HepG2 (cell line): ENCODE data around the gene GPER1. TPM values are rescaled to one million over a fixed set of nuclear protein-coding genes. Genes with fewer than 3 reads are reported as not detected.

Source experiments
- CC2D1A ChIP-seq: sonication (generic); formaldehyde crosslinking; IDR thresholded peaks from 2 replicates; pipeline ENCODE4 v1.8.1; 2023; ENCODE audit warnings: mild to moderate bottlenecking, missing genetic modification reagents
- ELF3 ChIP-seq: IDR thresholded peaks from 2 replicates; pipeline ENCODE4 v1.6.1; 2016; ENCODE audit warnings: missing genetic modification reagents, missing compliant biosample characterization
- EP300 ChIP-seq, 3 experiments: sonication (generic) in 1 of 3; formaldehyde crosslinking in 1 of 3; IDR thresholded peaks; 2 replicates each; pipeline versions ENCODE4 v1.5.1 to v1.6.1; 2011 to 2020; ENCODE audit warnings: low read depth in 2 of 3, low read length in 2 of 3, borderline replicate concordance in 1 of 3, improper control_type of control experiment in 1 of 3, mild to moderate bottlenecking in 1 of 3, missing genetic modification reagents in 1 of 3, moderate library complexity in 1 of 3
- HNRNPH1 ChIP-seq: fragments of 200-400 bp; formaldehyde crosslinking; optimal IDR thresholded peaks from 2 replicates; pipeline ENCODE3; 2017; ENCODE audit warnings: mild to moderate bottlenecking, low read depth, low read length
- HNRNPLL ChIP-seq: fragments of 200-400 bp; formaldehyde crosslinking; IDR thresholded peaks from 2 replicates; pipeline ENCODE4 v1.6.1; 2017; ENCODE audit warnings: mild to moderate bottlenecking, low read depth, low read length; ENCODE audit not compliant: poor library complexity, severe bottlenecking
- NFE2L1 ChIP-seq: sonication (generic); formaldehyde crosslinking; IDR thresholded peaks from 2 replicates; pipeline ENCODE4 v1.4.0; 2020; ENCODE audit warnings: missing genetic modification reagents, mild to moderate bottlenecking, borderline replicate concordance
- PCBP2 ChIP-seq: fragments of 200-400 bp; formaldehyde crosslinking; optimal IDR thresholded peaks from 2 replicates; pipeline ENCODE3; 2018; ENCODE audit warnings: low read length, low read depth; ENCODE audit not compliant: poor library complexity, severe bottlenecking
- POGK ChIP-seq: sonication (generic); formaldehyde crosslinking; conservative IDR thresholded peaks from 2 replicates; pipeline ENCODE4 v1.8.0; 2022; ENCODE audit warnings: mild to moderate bottlenecking, moderate library complexity, missing genetic modification reagents
- SNAPC5 ChIP-seq: sonication (generic); formaldehyde crosslinking; IDR thresholded peaks from 2 replicates; pipeline ENCODE4 v1.8.1; 2023; ENCODE audit warnings: mild to moderate bottlenecking, missing genetic modification reagents, borderline replicate concordance
- SP140L ChIP-seq: sonication (generic); formaldehyde crosslinking; IDR thresholded peaks from 2 replicates; pipeline ENCODE4 v1.4.0; 2020; ENCODE audit warnings: missing genetic modification reagents, borderline replicate concordance
- TFDP2 ChIP-seq: sonication (generic); formaldehyde crosslinking; IDR thresholded peaks from 2 replicates; pipeline ENCODE4 v1.4.0; 2020; ENCODE audit warnings: missing genetic modification reagents
- TMF1 ChIP-seq: sonication (generic); formaldehyde crosslinking; IDR thresholded peaks from 2 replicates; pipeline ENCODE4 v1.8.1; 2022; ENCODE audit warnings: low read depth, missing genetic modification reagents
- XRCC5 ChIP-seq: fragments of 200-400 bp; formaldehyde crosslinking; optimal IDR thresholded peaks from 2 replicates; pipeline ENCODE3; 2017; ENCODE audit warnings: mild to moderate bottlenecking, low read length
- ZKSCAN8 ChIP-seq: IDR thresholded peaks from 2 replicates; pipeline ENCODE4 v1.6.1; 2016; ENCODE audit warnings: borderline replicate concordance, missing genetic modification reagents, missing compliant biosample characterization
- ZMAT3 ChIP-seq: sonication (generic); formaldehyde crosslinking; conservative IDR thresholded peaks from 2 replicates; pipeline ENCODE4 v1.7.0; 2021; ENCODE audit warnings: missing genetic modification reagents
- ZNF143 ChIP-seq: sonication (generic); formaldehyde crosslinking; IDR thresholded peaks from 2 replicates; pipeline ENCODE4 v1.4.0; 2020; ENCODE audit warnings: missing genetic modification reagents
- ZNF3 ChIP-seq: IDR thresholded peaks from 2 replicates; pipeline ENCODE4 v1.7.0; 2017; ENCODE audit warnings: inconsistent platforms
- ZNF317 ChIP-seq: sonication (generic); formaldehyde crosslinking; IDR thresholded peaks from 2 replicates; pipeline ENCODE4 v1.5.0; 2020; ENCODE audit warnings: mild to moderate bottlenecking, missing genetic modification reagents
- ZNF331 ChIP-seq: sonication (generic); formaldehyde crosslinking; IDR thresholded peaks from 2 replicates; pipeline ENCODE4 v1.4.0; 2020; ENCODE audit warnings: missing genetic modification reagents
- ZNF34 ChIP-seq: sonication (generic); formaldehyde crosslinking; IDR thresholded peaks from 2 replicates; pipeline ENCODE4 v1.4.0; 2020; ENCODE audit warnings: mild to moderate bottlenecking, missing genetic modification reagents, borderline replicate concordance
- ZNF563 ChIP-seq: sonication (generic); formaldehyde crosslinking; IDR thresholded peaks from 2 replicates; pipeline ENCODE4 v1.8.0; 2022; ENCODE audit warnings: mild to moderate bottlenecking, moderate library complexity, missing genetic modification reagents
- ZNF629 ChIP-seq: sonication (generic); formaldehyde crosslinking; conservative IDR thresholded peaks from 2 replicates; pipeline ENCODE4 v1.5.0; 2020; ENCODE audit warnings: missing genetic modification reagents
- ZSCAN9 ChIP-seq: IDR thresholded peaks from 2 replicates; pipeline ENCODE4 v1.6.1; 2016; ENCODE audit warnings: borderline replicate concordance
- polyA plus RNA-seq, 8 experiments: library from polyadenylated mRNA; depleted of rRNA in 3 of 8; stranded (reverse) in 7 of 8; unstranded in 1 of 8; fragments of >200 nt; fragmentation: Illumina TruSeq in 4 of 8; extraction: Trizol in 4 of 8; gene quantifications; 2 replicates each; pipeline versions ENCODE4 v1.2.1 to v1.2.3, GENCODE V29; 2011 to 2016; ENCODE audit warnings: low read depth in 4 of 8, missing spikeins in 1 of 8, mixed read lengths in 1 of 8; ENCODE audit not compliant: insufficient read depth in 1 of 8
- total RNA-seq, 5 experiments: library from RNA; depleted of rRNA; stranded (reverse); fragments of >200 nt; fragmentation: Illumina TruSeq; extraction: Trizol; gene quantifications; 2 replicates each; pipeline ENCODE4 v1.2.3, GENCODE V29; 2016; ENCODE audit warnings: low read depth in 1 of 5
- TF ChIP-seq, protein P1 (sequence below): sonication (generic); formaldehyde crosslinking; IDR thresholded peaks from 2 replicates; pipeline ENCODE4 v1.4.0; 2020; ENCODE audit warnings: mild to moderate bottlenecking, missing genetic modification reagents

Gene GPER1
- total and polyA plus RNA-seq, 2 of the 13 experiments (the other 11 are each of a cell fraction or from before 2014, with no cell fraction given) = 12.7 to 19.7 TPM

DNA sequence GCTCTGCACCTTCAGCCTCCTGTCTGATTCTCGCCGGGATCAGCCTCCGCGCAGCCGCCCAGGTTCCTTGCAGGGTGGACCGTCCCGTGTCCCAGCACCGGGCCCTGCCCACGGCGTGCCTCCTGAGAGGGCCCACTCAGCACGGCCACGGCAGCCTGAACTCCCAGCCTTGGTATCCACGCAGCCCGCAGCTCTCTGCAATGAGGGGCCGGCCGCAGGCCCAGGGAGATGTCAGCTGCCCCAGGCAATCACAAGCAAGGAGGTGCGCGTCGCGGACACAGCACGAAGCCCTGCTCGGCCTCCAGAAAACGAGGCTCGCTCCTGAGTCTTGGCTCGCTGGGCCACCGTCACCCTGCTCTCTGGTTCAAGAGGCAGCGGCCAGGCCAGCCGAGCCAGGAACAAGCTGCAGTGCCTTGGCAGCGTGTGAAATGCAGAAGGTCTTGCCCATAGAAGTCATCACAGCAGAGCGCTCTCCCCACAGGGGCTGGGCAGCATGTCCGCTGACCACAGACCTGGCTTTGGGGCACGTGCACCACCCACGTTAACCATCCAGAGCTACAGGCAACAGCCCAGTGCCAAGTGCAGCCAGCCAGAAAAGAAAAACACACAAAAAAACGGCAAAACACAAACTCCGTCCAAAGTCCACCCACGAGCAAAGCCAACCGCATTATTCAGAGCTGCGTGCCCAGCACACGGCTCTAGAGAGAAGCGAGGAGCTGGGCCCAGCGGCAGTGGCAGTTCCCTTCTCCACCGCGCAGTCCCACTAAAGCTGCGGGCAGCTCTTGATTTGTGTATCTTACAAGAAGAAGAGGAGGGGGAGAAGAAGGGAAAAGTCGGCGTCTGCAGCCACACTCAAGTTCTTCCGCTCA, 13.9 kb downstream of the GPER1 start (continued):
- TF ChIP-seq ZKSCAN8 (no peak), ZMAT3 (CRISPR knock-in tag) (no peak), XRCC5 (peak; percentile 15), HNRNPH1 (no peak), ZNF317 (0 out of 2 replicates have a peak, but pooled peaks have one; percentile 47), EP300 (IDR thresholded peaks at IDR 0.05; ENCODE audit: low read depth in 2 of 2, low read length in 2 of 2) (no peak), EP300 (CRISPR knock-in tag; IDR thresholded peaks at IDR 0.05; ENCODE audit: borderline replicate concordance) (no peak), ZNF563 (CRISPR knock-in tag) (no peak), POGK (CRISPR knock-in tag) (0 out of 2 replicates have a peak, but pooled peaks have one; percentile 28), ZNF3 (no peak), NFE2L1 (CRISPR knock-in tag) (no peak), ZNF629 (CRISPR knock-in tag) (0 out of 2 replicates have a peak, but pooled peaks have one; percentile 8), ZNF143 (CRISPR knock-in tag) (no peak), TMF1 (CRISPR knock-in tag) (no peak), ZNF331 (peak; percentile 57; the same call in 1 of the 2 replicates), TFDP2 (no peak), CC2D1A (CRISPR knock-in tag) (no peak), PCBP2 (no peak), SNAPC5 (CRISPR knock-in tag) (no peak), ZNF34 (no peak), HNRNPLL (no peak), ZSCAN9 (CRISPR knock-in tag) (0 out of 2 replicates have a peak, but pooled peaks have one; percentile 74), ELF3 (CRISPR knock-in tag) (0 out of 2 replicates have a peak, but pooled peaks have one; percentile 30), SP140L (CRISPR knock-in tag) (no peak)
- TF ChIP-seq, protein P1, sequence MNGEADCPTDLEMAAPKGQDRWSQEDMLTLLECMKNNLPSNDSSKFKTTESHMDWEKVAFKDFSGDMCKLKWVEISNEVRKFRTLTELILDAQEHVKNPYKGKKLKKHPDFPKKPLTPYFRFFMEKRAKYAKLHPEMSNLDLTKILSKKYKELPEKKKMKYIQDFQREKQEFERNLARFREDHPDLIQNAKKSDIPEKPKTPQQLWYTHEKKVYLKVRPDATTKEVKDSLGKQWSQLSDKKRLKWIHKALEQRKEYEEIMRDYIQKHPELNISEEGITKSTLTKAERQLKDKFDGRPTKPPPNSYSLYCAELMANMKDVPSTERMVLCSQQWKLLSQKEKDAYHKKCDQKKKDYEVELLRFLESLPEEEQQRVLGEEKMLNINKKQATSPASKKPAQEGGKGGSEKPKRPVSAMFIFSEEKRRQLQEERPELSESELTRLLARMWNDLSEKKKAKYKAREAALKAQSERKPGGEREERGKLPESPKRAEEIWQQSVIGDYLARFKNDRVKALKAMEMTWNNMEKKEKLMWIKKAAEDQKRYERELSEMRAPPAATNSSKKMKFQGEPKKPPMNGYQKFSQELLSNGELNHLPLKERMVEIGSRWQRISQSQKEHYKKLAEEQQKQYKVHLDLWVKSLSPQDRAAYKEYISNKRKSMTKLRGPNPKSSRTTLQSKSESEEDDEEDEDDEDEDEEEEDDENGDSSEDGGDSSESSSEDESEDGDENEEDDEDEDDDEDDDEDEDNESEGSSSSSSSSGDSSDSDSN (CRISPR knock-in tag) = no peak
